SU-DHL-6 (cell line): ENCODE measurements around the gene LMX1A.

ENCODE experiments used
- H2AFZ ChIP-seq: fragments of 200-600 bp; sonication (generic); 2 replicates; pipeline ENCODE4 v1.6.1; 2014; ENCODE audit warnings: low read depth, mild to moderate bottlenecking, moderate library complexity, mixed read lengths, antibody characterized with exemption, low read length; ENCODE audit not compliant: severe bottlenecking
- H3F3A ChIP-seq: fragments of 200-600 bp; shearing (Covaris generic); 2 replicates; pipeline ENCODE4 v1.6.0; 2016; ENCODE audit warnings: antibody characterized with exemption, mild to moderate bottlenecking; ENCODE audit not compliant: insufficient read depth
- H3K27ac ChIP-seq: fragments of 200-600 bp; sonication (generic); 2 replicates; pipeline ENCODE4 v1.5.1; 2016; ENCODE audit warnings: low read depth, mild to moderate bottlenecking, low read length, moderate library complexity, mixed read lengths
- H3K27me3 ChIP-seq: fragments of 200-600 bp; sonication (generic), shearing (Covaris generic); 2 replicates; pipeline ENCODE4 v1.6.0; 2014; ENCODE audit warnings: mild to moderate bottlenecking, low read length
- H3K36me3 ChIP-seq: fragments of 200-600 bp; sonication (generic); 2 replicates; pipeline ENCODE4 v1.6.1; 2014; ENCODE audit warnings: mild to moderate bottlenecking, low read length, mixed read lengths
- H3K4me2 ChIP-seq: fragments of 300-600, 200-600 bp; shearing (Covaris generic), sonication (generic); 2 replicates; pipeline ENCODE4 v1.6.0; 2014; ENCODE audit warnings: low read length, low read depth, mild to moderate bottlenecking; ENCODE audit not compliant: poor library complexity, severe bottlenecking
- H3K4me3 ChIP-seq: fragments of 200-600 bp; sonication (generic); 2 replicates; pipeline ENCODE4 v1.5.1; 2014; ENCODE audit warnings: antibody characterized with exemption, low read length, mild to moderate bottlenecking, mixed read lengths; ENCODE audit not compliant: insufficient read depth, poor library complexity, severe bottlenecking
- H3K79me2 ChIP-seq: fragments of 200-600 bp; sonication (generic); 2 replicates; pipeline ENCODE4 v1.6.1; 2014; ENCODE audit warnings: mild to moderate bottlenecking, low read length, moderate library complexity; ENCODE audit not compliant: insufficient read depth
- H3K9ac ChIP-seq: fragments of 200-600 bp; sonication (generic); 2 replicates; pipeline ENCODE4 v1.7.0; 2014; ENCODE audit warnings: mild to moderate bottlenecking, low read length
- H3K9me2 ChIP-seq: fragments of 200-600 bp; sonication (generic); replicated peaks from 2 replicates; pipeline ENCODE4 v1.6.1; 2014; ENCODE audit warnings: low read length; ENCODE audit not compliant: insufficient read depth
- H3K9me3 ChIP-seq: fragments of 200-600 bp; sonication (generic); 2 replicates; pipeline ENCODE4 v1.6.1; 2014; ENCODE audit warnings: low read length, mixed read lengths; ENCODE audit not compliant: insufficient read depth
- H4K20me1 ChIP-seq: fragments of 200-600 bp; sonication (generic); 2 replicates; pipeline ENCODE4 v1.6.1; 2014; ENCODE audit warnings: low read depth, mild to moderate bottlenecking, antibody characterized with exemption, low read length, moderate library complexity, mixed read lengths
- CTCF ChIP-seq: fragments of 200-600 bp; sonication (generic); IDR thresholded peaks from one replicate; pipeline ENCODE4 v1.5.1; 2017; ENCODE audit warnings: antibody characterized with exemption, mild to moderate bottlenecking, low read length, moderate library complexity; ENCODE audit not compliant: insufficient read depth, poor library complexity, severe bottlenecking
- EZH2phosphoT487 ChIP-seq: fragments of 200-600 bp; sonication (generic), shearing (Covaris generic); conservative IDR thresholded peaks from 2 replicates; pipeline ENCODE4 v1.6.1; 2018; ENCODE audit warnings: mild to moderate bottlenecking, antibody characterized with exemption, low read length, moderate library complexity, mixed read lengths

LMX1A gene

GRCh38 chr1:165218731-165219130, 137.8 kb downstream of the LMX1A start:
- no peak for TF ChIP-seq EZH2phosphoT487
- no peak for TF ChIP-seq CTCF
- Histone ChIP-seq H3K9me3 (no peaks in the 10 kb centered on the region), H2AFZ (no peak overlapping the region), H3K9me2 (no peaks in the 10 kb centered on the region), H3K36me3 (no peaks in the 10 kb centered on the region), H3K27ac (no peak overlapping the region), H3K79me2 (no peaks in the 10 kb centered on the region), H3K9ac (no peak overlapping the region), H4K20me1 (no peaks in the 10 kb centered on the region), H3F3A (no peaks in the 10 kb centered on the region), H3K27me3 (no peaks in the 10 kb centered on the region), H3K4me3 (no peak overlapping the region), H3K4me2 (no peak overlapping the region)

GRCh38 chr1:165217958-165218357, 138.6 kb downstream of the LMX1A start:
- H3K79me2 ChIP-seq = no peaks in the 10 kb centered on the region
- H3F3A ChIP-seq = no peaks in the 10 kb centered on the region
- no peaks in the 10 kb centered on the region for H3K27me3 ChIP-seq
- no peak overlapping the region for H3K9ac ChIP-seq
- no peak overlapping the region for H3K4me2 ChIP-seq
- TF ChIP-seq EZH2phosphoT487 (no peak), CTCF (no peak)
- H2AFZ ChIP-seq = no peak overlapping the region
- no peaks in the 10 kb centered on the region for H3K36me3 ChIP-seq
- H4K20me1 ChIP-seq = no peaks in the 10 kb centered on the region
- no peaks in the 10 kb centered on the region for H3K9me3 ChIP-seq
- H3K27ac ChIP-seq = no peak overlapping the region
- no peak overlapping the region for H3K4me3 ChIP-seq
- no peaks in the 10 kb centered on the region for H3K9me2 ChIP-seq

- H3K9me3 ChIP-seq = no peaks in the 10 kb centered on the region
- no peak overlapping the region for H2AFZ ChIP-seq
- TF ChIP-seq CTCF (no peak), EZH2phosphoT487 (no peak)
- H3K9me2 ChIP-seq = no peaks in the 10 kb centered on the region
- H3K4me3 ChIP-seq = no peak overlapping the region
- H3K27ac ChIP-seq = no peak overlapping the region
- H3K79me2 ChIP-seq = no peaks in the 10 kb centered on the region
- no peaks in the 10 kb centered on the region for H3K36me3 ChIP-seq
- H3F3A ChIP-seq = no peaks in the 10 kb centered on the region
- H3K4me2 ChIP-seq = no peak overlapping the region
- no peaks in the 10 kb centered on the region for H3K27me3 ChIP-seq
- no peaks in the 10 kb centered on the region for H4K20me1 ChIP-seq
- H3K9ac ChIP-seq = no peak overlapping the region
Observed at GRCh38 chr1:165216254-165216653, 140.3 kb downstream of the LMX1A start.
